GM12891 (cell line): ENCODE data around the gene USP32.

Experiments
- POLR2A ChIP-seq: IDR thresholded peaks from 2 replicates; pipeline ENCODE4 v1.6.1; 2011; ENCODE audit warnings: low read depth, low read length, control low read depth
- TAF1 ChIP-seq: IDR thresholded peaks from 2 replicates; pipeline ENCODE4 v1.6.1; 2011; ENCODE audit warnings: low read depth, low read length, control low read depth

- TF ChIP-seq POLR2A (no peak), TAF1 (no peak)
These were observed 77.5 kb downstream of the USP32 start for GRCh38 chr17:60314423-60314822.
